DLD1 (cell line): ENCODE data around the gene ZNF669.
"Not testable (repeated sequence)": the region's sequence is repeated elsewhere in the genome, so short reads cannot be mapped to it uniquely, and the experiment has no call there.

Source experiments
- in situ Hi-C: cut with HindIII; loops from 2 replicates; pipeline ENCODE4 v1.10.0; 2017; ENCODE audit warnings: low sequenced_read_pairs

ZNF669 gene

GRCh38 chr1:247103859-247104591, at the start of gene ZNF669:
Gene ZNF669 (minus strand): TSS chr1:247104356. CDS start chr1:247104199, 157 bp downstream.
- in situ Hi-C loops, result no loop called here

GRCh38 chr1:247147781-247148180, 43.6 kb upstream of the ZNF669 start:
- in situ Hi-C loops, result no loop called here

- in situ Hi-C loops, result not testable (repeated sequence)
Observed at GRCh38 chr1:247147120-247147519, 43.0 kb upstream of the ZNF669 start.

GRCh38 chr1:247146671-247147070, 42.5 kb upstream of the ZNF669 start:
- in situ Hi-C loops, result no loop called here

GRCh38 chr1:247145279-247145678, 41.1 kb upstream of the ZNF669 start:
- in situ Hi-C loops, result no loop called here

GRCh38 chr1:247139557-247139956, 35.4 kb upstream of the ZNF669 start:
- in situ Hi-C loops, result not testable (repeated sequence)

- in situ Hi-C loops, result no loop called here
Observed at GRCh38 chr1:247131236-247131635, 27.1 kb upstream of the ZNF669 start.

- in situ Hi-C loops, result not testable (repeated sequence)
Observed at GRCh38 chr1:247127519-247128282, 23.5 kb upstream of the ZNF669 start.

GRCh38 chr1:247126601-247127000, 22.4 kb upstream of the ZNF669 start:
- in situ Hi-C loops, result not testable (repeated sequence)

GRCh38 chr1:247126166-247126565, 22.0 kb upstream of the ZNF669 start:
- in situ Hi-C loops, result not testable (repeated sequence)

- in situ Hi-C loops, result no loop called here
Observed at GRCh38 chr1:247121382-247121781, 17.2 kb upstream of the ZNF669 start.

- in situ Hi-C loops, result not testable (repeated sequence)
Observed at GRCh38 chr1:247120408-247120668, 16.2 kb upstream of the ZNF669 start.

GRCh38 chr1:247119600-247120407, 15.6 kb upstream of the ZNF669 start:
- in situ Hi-C loops, result no loop called here

GRCh38 chr1:247118946-247119446, 14.8 kb upstream of the ZNF669 start:
- in situ Hi-C loops, result no loop called here

- in situ Hi-C loops, result no loop called here
Observed at GRCh38 chr1:247115545-247115944, 11.4 kb upstream of the ZNF669 start.

- in situ Hi-C loops, result no loop called here
Observed at GRCh38 chr1:247115141-247115510, 11.0 kb upstream of the ZNF669 start.

GRCh38 chr1:247114351-247115140, 10.4 kb upstream of the ZNF669 start:
- in situ Hi-C loops, result no loop called here

- in situ Hi-C loops, result no loop called here
Observed at GRCh38 chr1:247113733-247114271, 9.6 kb upstream of the ZNF669 start.

- in situ Hi-C loops, result no loop called here
Observed at GRCh38 chr1:247113094-247113497, 8.9 kb upstream of the ZNF669 start.

- in situ Hi-C loops, result no loop called here
Observed at GRCh38 chr1:247112479-247112781, 8.3 kb upstream of the ZNF669 start.
